ENCODE measurements around the gene VAT1L. TPM values are rescaled to one million over a fixed set of nuclear protein-coding genes. Genes with fewer than 3 reads are reported as not detected.

The VAT1L gene
- total RNA-seq, 6 experiments from 2014 or later = not detected

- DNase-seq = no peak
- Mint-ChIP-seq H3K4me1 (ENCODE audit: low read depth) (no peaks in the 10 kb centered on the region), H3K36me3 (ENCODE audit: low read depth) (no peaks in the 10 kb centered on the region), H3K4me3 (no peak overlapping the region), H3K27me3 (ENCODE audit: insufficient read depth) (no peaks in the 10 kb centered on the region), H3K9me3 (peaks cover 44% of the 10 kb centered on the region), H3K27ac (no peak overlapping the region)
- TF ChIP-seq CTCF (IDR thresholded peaks at IDR 0.05) = no peak
Observed at GRCh38 chr16:77918809-77919707, 130.7 kb downstream of the VAT1L start.

GRCh38 chr16:77919761-77920415 lies 131.5 kb downstream of the VAT1L start:
- H3K4me3 Mint-ChIP-seq = no peak overlapping the region
- H3K9me3 Mint-ChIP-seq = peaks cover 47% of the 10 kb centered on the region
- no peaks in the 10 kb centered on the region; the same call in 1 of the 2 replicates for H3K36me3 Mint-ChIP-seq (ENCODE audit: low read depth)
- TF ChIP-seq CTCF (IDR thresholded peaks at IDR 0.05) = no peak
- H3K27ac Mint-ChIP-seq = no peak overlapping the region
- no peaks in the 10 kb centered on the region; the same call in 1 of the 2 replicates for H3K27me3 Mint-ChIP-seq (ENCODE audit: insufficient read depth)
- no peaks in the 10 kb centered on the region for H3K4me1 Mint-ChIP-seq (ENCODE audit: low read depth)
- no peak for DNase-seq

- Mint-ChIP-seq H3K4me1 (ENCODE audit: low read depth) (no peaks in the 10 kb centered on the region), H3K9me3 (peaks cover 52% of the 10 kb centered on the region), H3K27me3 (ENCODE audit: insufficient read depth) (no peaks in the 10 kb centered on the region; the same call in 1 of the 2 replicates), H3K4me3 (no peak overlapping the region), H3K27ac (no peak overlapping the region), H3K36me3 (ENCODE audit: low read depth) (no peaks in the 10 kb centered on the region; the same call in 1 of the 2 replicates)
- no peak for DNase-seq
- no peak for TF ChIP-seq CTCF (IDR thresholded peaks at IDR 0.05)
Observed at GRCh38 chr16:77920984-77921383, 132.6 kb downstream of the VAT1L start.

- no peak for DNase-seq
- peaks cover 60% of the 10 kb centered on the region for H3K9me3 Mint-ChIP-seq
- no peak overlapping the region for H3K27ac Mint-ChIP-seq
- H3K27me3 Mint-ChIP-seq (ENCODE audit: insufficient read depth) = no peaks in the 10 kb centered on the region; the same call in 1 of the 2 replicates
- no peaks in the 10 kb centered on the region for H3K4me1 Mint-ChIP-seq (ENCODE audit: low read depth)
- H3K36me3 Mint-ChIP-seq (ENCODE audit: low read depth) = no peaks in the 10 kb centered on the region; the same call in 1 of the 2 replicates
- no peak overlapping the region for H3K4me3 Mint-ChIP-seq
- TF ChIP-seq CTCF (IDR thresholded peaks at IDR 0.05) = no peak
Observed at GRCh38 chr16:77922228-77922754, 133.9 kb downstream of the VAT1L start.

- TF ChIP-seq CTCF (IDR thresholded peaks at IDR 0.05) = no peak
Observed at GRCh38 chr16:77925531-77925930, 137.2 kb downstream of the VAT1L start.

More at GRCh38 chr16:77925531-77925930, 137.2 kb downstream of the VAT1L start:
- DNase-seq = no peak
- H3K27me3 Mint-ChIP-seq (ENCODE audit: insufficient read depth) = no peaks in the 10 kb centered on the region; the same call in 1 of the 2 replicates
- H3K4me1 Mint-ChIP-seq (ENCODE audit: low read depth) = no peaks in the 10 kb centered on the region
- H3K36me3 Mint-ChIP-seq (ENCODE audit: low read depth) = no peaks in the 10 kb centered on the region; the same call in 1 of the 2 replicates
- no peak overlapping the region for H3K27ac Mint-ChIP-seq
- peaks cover 51% of the 10 kb centered on the region for H3K9me3 Mint-ChIP-seq
- H3K4me3 Mint-ChIP-seq = no peak overlapping the region

Measured in HFFc6 (cell line).